GM10248 (cell line): Measurements from ENCODE around the gene SDCBP2.

Experiments
- CTCF ChIA-PET: fragments of 300-600 bp; sonication (Branson Sonifier 250); formaldehyde crosslinking; extraction: SDS; loops from one replicate; lab custom pipeline; 2021; ENCODE audit warnings: antibody characterized with exemption; lab: Yijun Ruan, JAX
- POLR2A ChIA-PET: fragments of 350-650 bp; sonication (Branson Sonifier 250); formaldehyde crosslinking; extraction: SDS; loops from one replicate; lab custom pipeline; 2020; ENCODE audit warnings: antibody characterized with exemption; lab: Yijun Ruan, JAX
- DNase-seq: peaks from one replicate; pipeline ENCODE4 v3.0.0; 2012; ENCODE audit errors: extremely low spot score
- CTCF ChIP-seq: IDR thresholded peaks from 2 replicates; pipeline ENCODE4 v1.5.1; 2012; ENCODE audit warnings: mild to moderate bottlenecking, low read depth; ENCODE audit errors: extremely low read depth, missing control alignments, control extremely low read depth

Gene SDCBP2

GRCh38 chr20:1307171-1307570 lies 21.8 kb downstream of the SDCBP2 start:
- TF ChIP-seq CTCF: no peak
- ChIA-PET POLR2A (no interaction called here), CTCF (interaction anchor here (1.9 kb wide), 1 partner anchor 8 kb away, joined by 6 read pairs; no protein-coding TSS in a partner anchor)
- DNase-seq: no peak

GRCh38 chr20:1306316-1307135 lies 22.4 kb downstream of the SDCBP2 start:
- CTCF ChIA-PET: interaction anchor here (1.0 to 3.0 kb wide), 4 partner anchors 8 to 183 kb away, joined by 3 to 12 read pairs (median 4); partner anchors contain the start of gene NSFL1C
- no peak for DNase-seq
- TF ChIP-seq CTCF: no peak
- POLR2A ChIA-PET: no interaction called here

GRCh38 chr20:1305712-1306111 lies 23.2 kb downstream of the SDCBP2 start:
- no peak for DNase-seq
- POLR2A ChIA-PET: no interaction called here
- CTCF ChIA-PET: interaction anchor here (1.0 to 3.0 kb wide), 5 partner anchors 9 to 472 kb away, joined by 3 to 12 read pairs (median 3); partner anchors contain the start of gene NSFL1C
- TF ChIP-seq CTCF: no peak

- ChIA-PET POLR2A (no interaction called here), CTCF (interaction anchor here (1.0 to 3.0 kb wide), 6 partner anchors 10 to 473 kb away, joined by 3 to 12 read pairs (median 4); partner anchors contain the start of gene NSFL1C)
- no peak for DNase-seq
- TF ChIP-seq CTCF: no peak
Measured at GRCh38 chr20:1304710-1305515, 24.0 kb downstream of the SDCBP2 start.

GRCh38 chr20:1302685-1303541 lies 26.0 kb downstream of the SDCBP2 start:
- no peak for DNase-seq
- CTCF ChIA-PET: interaction anchor here (1.2 kb wide), 1 partner anchor 12 kb away, joined by 4 read pairs; no protein-coding TSS in a partner anchor
- TF ChIP-seq CTCF: no peak
- POLR2A ChIA-PET: no interaction called here
